Osteoblast (primary cell): ENCODE measurements around the gene ZFR2. TPM values are rescaled to one million over a fixed set of nuclear protein-coding genes. Genes with fewer than 3 reads are reported as not detected.

Source experiments
- DNase-seq: peaks from one replicate; pipeline ENCODE4 v3.0.0; 2011; ENCODE audit warnings: low spot score, mixed read lengths; ENCODE audit not compliant: insufficient read length; ENCODE audit errors: missing footprints
- H2AFZ ChIP-seq: 2 replicates; pipeline ENCODE4 v1.6.0; 2011; ENCODE audit warnings: mild to moderate bottlenecking, low read length
- H3K27ac ChIP-seq: 2 replicates; pipeline ENCODE4 v1.5.1; 2011; ENCODE audit warnings: mild to moderate bottlenecking, low read depth, low read length, moderate library complexity
- H3K27me3 ChIP-seq: 2 replicates; pipeline ENCODE4 v1.6.0; 2012; ENCODE audit warnings: mild to moderate bottlenecking, control low read depth, inconsistent platforms, low read length, moderate library complexity; ENCODE audit not compliant: insufficient read depth
- H3K36me3 ChIP-seq: 2 replicates; pipeline ENCODE4 v1.5.1; 2011; ENCODE audit warnings: mild to moderate bottlenecking, low read length, control low read depth, moderate library complexity; ENCODE audit not compliant: insufficient read depth
- H3K4me1 ChIP-seq: 2 replicates; pipeline ENCODE4 v1.5.1; 2011; ENCODE audit warnings: mild to moderate bottlenecking, low read length, control low read depth, moderate library complexity; ENCODE audit not compliant: insufficient read depth
- H3K4me2 ChIP-seq: 2 replicates; pipeline ENCODE4 v1.6.0; 2011; ENCODE audit warnings: mild to moderate bottlenecking, low read length; ENCODE audit not compliant: insufficient read depth
- H3K4me3 ChIP-seq: fragments of 200-600 bp; sonication (generic); 3 replicates; pipeline ENCODE4 v1.5.1; 2012; ENCODE audit warnings: mild to moderate bottlenecking, low read length, inconsistent platforms; ENCODE audit not compliant: insufficient read depth
- H3K79me2 ChIP-seq: 2 replicates; pipeline ENCODE4 v1.6.0; 2012; ENCODE audit warnings: mild to moderate bottlenecking, low read length, control low read depth, inconsistent platforms; ENCODE audit not compliant: insufficient read depth
- H3K9me3 ChIP-seq: 2 replicates; pipeline ENCODE4 v1.5.1; 2011; ENCODE audit warnings: low read depth, low read length, control low read depth
- H4K20me1 ChIP-seq: 2 replicates; pipeline ENCODE4 v1.6.0; 2012; ENCODE audit warnings: mild to moderate bottlenecking, low read length, control low read depth; ENCODE audit not compliant: insufficient read depth
- CTCF ChIP-seq: IDR thresholded peaks from 2 replicates; pipeline ENCODE4 v1.5.1; 2011; ENCODE audit warnings: mild to moderate bottlenecking, low read depth, low read length, moderate library complexity; ENCODE audit errors: extremely low read depth
- total RNA-seq: library from RNA; depleted of rRNA; stranded (reverse); fragments of >200 nt; gene quantifications from 2 replicates; pipeline ENCODE4 v1.2.3, GENCODE V29; 2012

The ZFR2 gene
- total RNA-seq, 1 donor: not detected

GRCh38 chr19:3775374-3775711 lies 93.5 kb downstream of the ZFR2 start:
- Histone ChIP-seq H3K27me3 (no peaks in the 10 kb centered on the region), H2AFZ (no peak overlapping the region), H3K27ac (no peak overlapping the region), H3K4me2 (no peak overlapping the region), H4K20me1 (no peaks in the 10 kb centered on the region), H3K4me1 (no peaks in the 10 kb centered on the region), H3K4me3 (no peak overlapping the region), H3K36me3 (no peaks in the 10 kb centered on the region), H3K9me3 (no peaks in the 10 kb centered on the region), H3K79me2 (no peaks in the 10 kb centered on the region)
- TF ChIP-seq CTCF: no peak
- no peak for DNase-seq

GRCh38 chr19:3774621-3775373 lies 94.0 kb downstream of the ZFR2 start:
- Histone ChIP-seq H3K79me2 (no peaks in the 10 kb centered on the region), H3K36me3 (no peaks in the 10 kb centered on the region), H3K4me3 (no peak overlapping the region), H3K4me1 (no peaks in the 10 kb centered on the region), H2AFZ (no peak overlapping the region), H4K20me1 (no peaks in the 10 kb centered on the region), H3K27me3 (no peaks in the 10 kb centered on the region), H3K4me2 (no peak overlapping the region), H3K9me3 (no peaks in the 10 kb centered on the region), H3K27ac (no peak overlapping the region)
- peak; percentile 82 for DNase-seq
- no peak for TF ChIP-seq CTCF

GRCh38 chr19:3773814-3774515 lies 94.9 kb downstream of the ZFR2 start:
- no peaks in the 10 kb centered on the region for H3K79me2 ChIP-seq
- H3K4me3 ChIP-seq: no peak overlapping the region
- H3K9me3 ChIP-seq: no peaks in the 10 kb centered on the region
- no peaks in the 10 kb centered on the region for H3K4me1 ChIP-seq
- TF ChIP-seq CTCF: no peak
- no peaks in the 10 kb centered on the region for H3K36me3 ChIP-seq
- no peaks in the 10 kb centered on the region for H3K27me3 ChIP-seq
- no peak overlapping the region for H3K4me2 ChIP-seq
- DNase-seq: peak; percentile 81
- no peaks in the 10 kb centered on the region for H4K20me1 ChIP-seq
- no peak overlapping the region for H2AFZ ChIP-seq
- H3K27ac ChIP-seq: no peak overlapping the region

- Histone ChIP-seq H3K79me2 (no peaks in the 10 kb centered on the region), H3K4me1 (no peaks in the 10 kb centered on the region), H4K20me1 (no peaks in the 10 kb centered on the region), H3K4me3 (no peak within 1 kb of the TSS), H3K27ac (no peak within 1 kb of the TSS), H3K36me3 (no peaks in the 10 kb centered on the region), H3K9me3 (no peaks in the 10 kb centered on the region), H3K4me2 (no peak within 1 kb of the TSS), H2AFZ (no peak within 1 kb of the TSS), H3K27me3 (no peaks in the 10 kb centered on the region)
- TF ChIP-seq CTCF: no peak
- DNase-seq: peak; percentile 77
Observed at GRCh38 chr19:3771906-3772455, 96.9 kb downstream of the ZFR2 start, which contains the start of gene RAX2. Gene RAX2, minus strand, starts transcription at chr19:3772228. Its CDS starts 486 bp downstream, at chr19:3771742.
